Motor neuron (in vitro differentiated cells): ENCODE results near the gene NFATC2. TPM values are rescaled to one million over a fixed set of nuclear protein-coding genes. Genes with fewer than 3 reads are reported as not detected.
"Not testable (repeated sequence)": the region's sequence is repeated elsewhere in the genome, so short reads cannot be mapped to it uniquely, and the experiment has no call there.

Experiments used
- ATAC-seq, 8 experiments: fragments of 200-7000 bp; cut with Tn5 transposase; replicated peaks in 6 of 8; 2 replicates each; pipeline ENCODE4 v1.8.0; 2021; ENCODE audit warnings: mild to moderate bottlenecking in 8 of 8, moderate library complexity in 8 of 8
- H3K27ac ChIP-seq, 2 donors: fragments of 250-450 bp; sonication (Bioruptor Pico); 2 replicates each; pipeline ENCODE4 v1.9.0; 2021; ENCODE audit warnings: antibody characterized with exemption in 2 of 2, mild to moderate bottlenecking in 2 of 2, moderate library complexity in 1 of 2
- H3K4me1 ChIP-seq, 2 donors: fragments of 250-450 bp; sonication (Bioruptor Pico); replicated peaks in 1 of 2; 2 replicates each; pipeline ENCODE4 v1.6.1; 2021; ENCODE audit warnings: antibody characterized with exemption in 2 of 2, mild to moderate bottlenecking in 2 of 2, moderate library complexity in 1 of 2
- H3K4me3 ChIP-seq, 5 donors: fragments of 250-450 bp; sonication (Bioruptor Pico); 2 replicates each; pipeline ENCODE4 v1.9.0; 2021; ENCODE audit warnings: antibody characterized with exemption in 5 of 5, mild to moderate bottlenecking in 5 of 5, moderate library complexity in 4 of 5
- WGBS, 10 experiments: fragments of 450-650 bp; shearing (Covaris generic); methylation state at CpG; one replicate each; pipeline ENCODE4 v1.0.0; 2022; 5-methylcytosine and 5-hydroxymethylcytosine counted together
- in situ Hi-C, 9 experiments: fragments of 400-800 bp; cut with MboI; loops; one replicate each; pipeline ENCODE4 v1.15.0; 2021; ENCODE audit warnings: low sequenced_read_pairs in 9 of 9, low pct_unique_long_range_greater_than_20kb in 2 of 9; ENCODE audit not compliant: unreplicated experiment in 9 of 9
- total RNA-seq, 8 experiments: library from RNA; unstranded; fragments of 300-600 nt; gene quantifications; 2 replicates each; pipeline versions ENCODE4 v1.2.3 to v1.2.4, GENCODE V29; 2022

The NFATC2 gene
- total RNA-seq, 8 experiments from 2014 or later: 0.11 to 9.7 (median 0.56) TPM

- H3K4me3 ChIP-seq, H3K27ac ChIP-seq, ATAC-seq, in situ Hi-C loops, H3K4me1 ChIP-seq: not testable (repeated sequence)
- 83 to 100% methylated on average over 1 of the region's 1 CpG; no CpG with 5 or more reads in 8 of the 10 experiments for WGBS, 10 experiments
Measured at GRCh38 chr20:51476106-51476505, 66.4 kb downstream of the NFATC2 start.

GRCh38 chr20:51473771-51474170 is 68.7 kb downstream of the NFATC2 start:
- H3K4me3 ChIP-seq: no peak overlapping the region
- in situ Hi-C loops: no loop called here
- no peak overlapping the region for H3K27ac ChIP-seq
- no peak for ATAC-seq
- WGBS, 10 experiments: 71 to 100% (median 93%) methylated on average over 1 to 19 of the region's 19 CpGs; no CpG with 5 or more reads in 4 of the 10 experiments
- peaks cover 0 to 5% of the 10 kb centered on the region in 2 donors for H3K4me1 ChIP-seq

GRCh38 chr20:51473256-51473655 is 69.3 kb downstream of the NFATC2 start:
- no peak for ATAC-seq
- WGBS, 10 experiments: 0 to 100% (median 92%) methylated on average over 1 to 2 of the region's 4 CpGs; no CpG with 5 or more reads in 5 of the 10 experiments
- H3K4me1 ChIP-seq: peaks cover 0 to 5% of the 10 kb centered on the region in 2 donors

GRCh38 chr20:51470907-51471411 is 71.6 kb downstream of the NFATC2 start:
- 83 to 100% (median 91%) methylated on average over 1 to 3 of the region's 3 CpGs; no CpG with 5 or more reads in 4 of the 10 experiments for WGBS, 10 experiments
- Histone ChIP-seq H3K4me3 (no peak overlapping the region), H3K27ac (no peak overlapping the region), H3K4me1 (peaks cover 0 to 5% of the 10 kb centered on the region in 2 donors)
- ATAC-seq: no peak
- in situ Hi-C loops: no loop called here

More at GRCh38 chr20:51473256-51473655, 69.3 kb downstream of the NFATC2 start:
- in situ Hi-C loops: no loop called here
- no peak overlapping the region for H3K27ac ChIP-seq
- no peak overlapping the region for H3K4me3 ChIP-seq

- no peak overlapping the region for H3K4me3 ChIP-seq
- no peak overlapping the region for H3K27ac ChIP-seq
- peaks cover 0 to 5% of the 10 kb centered on the region in 2 donors for H3K4me1 ChIP-seq
- 33 to 100% (median 80%) methylated on average over 2 to 5 of the region's 5 CpGs; no CpG with 5 or more reads in 2 of the 10 experiments for WGBS, 10 experiments
- ATAC-seq: peak in 6 of 8 experiments; percentile 12 to 95 (median 44)
- in situ Hi-C loops: no loop called here
Measured at GRCh38 chr20:51470499-51470820, 72.1 kb downstream of the NFATC2 start.

GRCh38 chr20:51469578-51470498 is 72.7 kb downstream of the NFATC2 start:
- H3K4me1 ChIP-seq: peaks cover 0 to 5% of the 10 kb centered on the region in 2 donors
- H3K27ac ChIP-seq: no peak overlapping the region
- 60 to 100% (median 83%) methylated on average over 1 to 6 of the region's 11 CpGs; no CpG with 5 or more reads in 1 of the 10 experiments for whole genome bisulfite sequencing, 10 experiments
- no peak overlapping the region for H3K4me3 ChIP-seq
- peak in 6 of 8 experiments; percentile 37 to 88 (median 48) for ATAC-seq
- in situ Hi-C loops: no loop called here

GRCh38 chr20:51469046-51469445 is 73.5 kb downstream of the NFATC2 start:
- WGBS, 10 experiments: 20 to 100% (median 96%) methylated on average over 1 to 6 of the region's 6 CpGs; no CpG with 5 or more reads in 7 of the 10 experiments
- Histone ChIP-seq H3K27ac (no peak overlapping the region), H3K4me1 (peaks cover 0 to 5% of the 10 kb centered on the region in 2 donors), H3K4me3 (no peak overlapping the region)
- no peak for ATAC-seq
- in situ Hi-C loops: no loop called here

GRCh38 chr20:51468636-51469035 is 73.9 kb downstream of the NFATC2 start:
- ATAC-seq: no peak
- in situ Hi-C loops: no loop called here

GRCh38 chr20:51467956-51468626 is 74.4 kb downstream of the NFATC2 start:
- Histone ChIP-seq H3K4me1 (peaks cover 0 to 5% of the 10 kb centered on the region in 2 donors), H3K27ac (no peak overlapping the region), H3K4me3 (no peak overlapping the region)
- WGBS, 10 experiments: 70 to 100% (median 75%) methylated on average over 2 to 8 of the region's 10 CpGs; no CpG with 5 or more reads in 3 of the 10 experiments
- in situ Hi-C loops: no loop called here
- no peak for ATAC-seq

More at GRCh38 chr20:51468636-51469035, 73.9 kb downstream of the NFATC2 start:
- 40 to 100% (median 87%) methylated on average over 1 to 4 of the region's 7 CpGs; no CpG with 5 or more reads in 5 of the 10 experiments for WGBS, 10 experiments
- no peak overlapping the region for H3K27ac ChIP-seq
- H3K4me3 ChIP-seq: no peak overlapping the region
- peaks cover 0 to 5% of the 10 kb centered on the region in 2 donors for H3K4me1 ChIP-seq

GRCh38 chr20:51463998-51464397 is 78.5 kb downstream of the NFATC2 start:
- no peak overlapping the region for H3K4me3 ChIP-seq
- H3K4me1 ChIP-seq: no peaks in the 10 kb centered on the region
- 50 to 100% (median 69%) methylated on average over 1 to 4 of the region's 9 CpGs; no CpG with 5 or more reads in 4 of the 10 experiments for WGBS, 10 experiments
- ATAC-seq: no peak
- H3K27ac ChIP-seq: no peak overlapping the region
- in situ Hi-C loops: no loop called here

GRCh38 chr20:51463560-51463959 is 79.0 kb downstream of the NFATC2 start:
- Histone ChIP-seq H3K4me1 (no peaks in the 10 kb centered on the region), H3K4me3 (no peak overlapping the region), H3K27ac (no peak overlapping the region)
- WGBS, 10 experiments: 17 to 93% (median 64%) methylated on average over 1 to 5 of the region's 8 CpGs; no CpG with 5 or more reads in 2 of the 10 experiments
- in situ Hi-C loops: no loop called here
- ATAC-seq: no peak

- Histone ChIP-seq H3K4me1 (no peaks in the 10 kb centered on the region), H3K27ac (no peak overlapping the region), H3K4me3 (no peak overlapping the region)
- WGBS, 10 experiments: 17 to 100% (median 75%) methylated on average over 1 to 12 of the region's 12 CpGs; no CpG with 5 or more reads in 1 of the 10 experiments
- peak in 7 of 8 experiments; percentile 29 to 97 (median 72) for ATAC-seq
- in situ Hi-C loops: no loop called here
Measured at GRCh38 chr20:51462566-51463276, 79.8 kb downstream of the NFATC2 start.
